GM23248 (cell line): Measurements from ENCODE around the gene DRAM1.

Source experiments
- EZH2 ChIP-seq: fragments of 200-600 bp; sonication (generic); IDR thresholded peaks from 2 replicates; pipeline ENCODE4 v1.6.1; 2018; ENCODE audit warnings: antibody characterized with exemption, mild to moderate bottlenecking; ENCODE audit not compliant: insufficient read depth, poor library complexity, severe bottlenecking
- EZH2phosphoT487 ChIP-seq: fragments of 200-600 bp; sonication (generic); IDR thresholded peaks from 2 replicates; pipeline ENCODE4 v1.6.1; 2018; ENCODE audit warnings: antibody characterized with exemption, moderate library complexity, mild to moderate bottlenecking, low read depth; ENCODE audit not compliant: insufficient read depth

DNA sequence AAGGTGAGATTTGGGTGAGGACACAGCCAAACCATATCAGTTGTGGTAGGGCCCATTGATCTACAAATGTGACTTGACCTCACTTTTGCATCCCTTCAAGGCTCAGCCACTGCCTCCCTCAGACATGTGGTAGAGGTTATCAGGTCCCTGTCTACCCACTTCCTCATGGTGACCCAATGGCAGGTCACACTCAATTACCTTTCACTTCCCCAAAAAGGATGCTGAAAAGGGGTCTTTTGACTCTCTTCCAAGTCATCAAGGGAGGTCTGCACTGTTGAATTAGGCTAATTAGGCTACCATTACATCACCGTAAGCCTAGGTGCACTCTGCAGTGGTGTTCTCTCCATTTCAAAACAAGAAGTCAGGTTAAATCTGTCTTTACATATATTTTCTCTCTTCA, 22.6 kb upstream of the DRAM1 start:
- TF ChIP-seq EZH2 (no peak), EZH2phosphoT487 (no peak)
